WERI-Rb-1 (cell line): Measurements from ENCODE around the gene TNFRSF19.

ENCODE experiments used
- DNase-seq: peaks from one replicate; pipeline ENCODE4 v3.0.0-alpha.2; 2020
- H3K27ac ChIP-seq: fragments of 250-450 bp; sonication (Bioruptor Pico); 2 replicates; pipeline ENCODE4 v1.5.1; 2020; ENCODE audit warnings: mild to moderate bottlenecking, moderate library complexity
- H3K27me3 ChIP-seq: fragments of 250-450 bp; sonication (Bioruptor Pico); 2 replicates; pipeline ENCODE4 v1.5.1; 2021; ENCODE audit warnings: mild to moderate bottlenecking, low read depth, moderate library complexity; ENCODE audit not compliant: insufficient read depth, severe bottlenecking
- H3K36me3 ChIP-seq: fragments of 250-450 bp; sonication (Bioruptor Pico); 2 replicates; pipeline ENCODE4 v1.5.1; 2020; ENCODE audit warnings: mild to moderate bottlenecking, moderate library complexity
- H3K4me3 ChIP-seq: 2 replicates; pipeline ENCODE4 v1.5.1; 2011; ENCODE audit warnings: low read depth, mild to moderate bottlenecking, control low read depth, low read length
- H3K9me3 ChIP-seq: fragments of 250-450 bp; sonication (Bioruptor Pico); 2 replicates; pipeline ENCODE4 v1.5.1; 2021; ENCODE audit warnings: mild to moderate bottlenecking, moderate library complexity; ENCODE audit not compliant: severe bottlenecking
- TF ChIP-seq, protein P1 (sequence below): IDR thresholded peaks from 2 replicates; pipeline ENCODE4 v1.5.1; 2011; ENCODE audit warnings: low read depth, mild to moderate bottlenecking, control low read depth, inconsistent platforms, low read length

The TNFRSF19 gene

DNA sequence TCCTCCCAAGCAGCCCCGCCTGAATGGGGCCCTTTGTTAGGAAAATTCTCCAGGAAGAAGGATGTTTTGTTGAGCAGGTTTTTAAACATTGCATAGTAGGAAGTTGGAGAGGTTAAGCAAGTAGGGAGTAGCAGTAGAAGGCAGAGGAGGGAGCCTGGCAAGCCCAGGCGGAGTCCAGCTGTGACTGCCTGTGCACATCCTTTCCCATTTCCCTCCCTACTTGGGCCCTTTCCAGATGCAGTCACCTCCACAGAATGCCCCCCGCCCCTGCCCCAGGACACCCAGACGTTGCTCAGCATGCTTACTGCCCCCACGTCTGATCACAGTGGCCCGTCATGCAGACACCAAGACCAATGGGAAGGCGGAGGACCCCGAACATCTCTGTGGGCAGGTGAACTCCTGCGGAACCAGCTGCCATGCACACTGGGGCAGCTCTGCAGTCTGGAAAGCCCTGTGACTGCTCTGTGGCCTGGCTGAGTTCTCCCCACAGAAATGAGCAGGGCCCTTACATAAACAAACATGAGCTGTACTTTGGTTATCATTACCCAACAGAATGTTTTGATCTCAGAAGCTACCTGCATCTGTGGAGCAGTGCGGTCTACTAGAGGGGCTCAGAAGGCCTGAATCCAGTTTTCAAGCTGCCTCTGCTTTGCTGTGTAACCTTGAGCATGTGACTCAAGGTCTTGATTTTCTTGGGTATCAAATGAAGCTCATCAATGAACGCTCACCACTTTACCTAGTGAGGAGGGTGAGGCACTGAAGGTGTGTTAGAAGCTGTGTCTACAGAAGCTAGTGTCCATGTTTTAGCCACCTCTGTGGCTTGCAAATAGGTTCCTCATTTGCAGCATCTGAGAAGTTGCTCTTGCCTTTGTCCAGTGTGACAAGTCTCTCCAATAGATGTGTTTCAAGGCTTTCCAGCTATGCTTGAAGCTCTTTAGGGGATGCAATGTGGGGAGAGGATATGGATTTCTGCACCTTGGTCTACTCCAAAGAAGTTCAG, 84.2 kb downstream of the TNFRSF19 start:
- H3K27me3 ChIP-seq = no peaks in the 10 kb centered on the region
- no peaks in the 10 kb centered on the region for H3K9me3 ChIP-seq
- H3K27ac ChIP-seq = no peak overlapping the region
- H3K4me3 ChIP-seq = no peak overlapping the region
- H3K36me3 ChIP-seq = no peaks in the 10 kb centered on the region
- TF ChIP-seq, protein P1, sequence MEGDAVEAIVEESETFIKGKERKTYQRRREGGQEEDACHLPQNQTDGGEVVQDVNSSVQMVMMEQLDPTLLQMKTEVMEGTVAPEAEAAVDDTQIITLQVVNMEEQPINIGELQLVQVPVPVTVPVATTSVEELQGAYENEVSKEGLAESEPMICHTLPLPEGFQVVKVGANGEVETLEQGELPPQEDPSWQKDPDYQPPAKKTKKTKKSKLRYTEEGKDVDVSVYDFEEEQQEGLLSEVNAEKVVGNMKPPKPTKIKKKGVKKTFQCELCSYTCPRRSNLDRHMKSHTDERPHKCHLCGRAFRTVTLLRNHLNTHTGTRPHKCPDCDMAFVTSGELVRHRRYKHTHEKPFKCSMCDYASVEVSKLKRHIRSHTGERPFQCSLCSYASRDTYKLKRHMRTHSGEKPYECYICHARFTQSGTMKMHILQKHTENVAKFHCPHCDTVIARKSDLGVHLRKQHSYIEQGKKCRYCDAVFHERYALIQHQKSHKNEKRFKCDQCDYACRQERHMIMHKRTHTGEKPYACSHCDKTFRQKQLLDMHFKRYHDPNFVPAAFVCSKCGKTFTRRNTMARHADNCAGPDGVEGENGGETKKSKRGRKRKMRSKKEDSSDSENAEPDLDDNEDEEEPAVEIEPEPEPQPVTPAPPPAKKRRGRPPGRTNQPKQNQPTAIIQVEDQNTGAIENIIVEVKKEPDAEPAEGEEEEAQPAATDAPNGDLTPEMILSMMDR = no peak
- no peak for DNase-seq

DNA sequence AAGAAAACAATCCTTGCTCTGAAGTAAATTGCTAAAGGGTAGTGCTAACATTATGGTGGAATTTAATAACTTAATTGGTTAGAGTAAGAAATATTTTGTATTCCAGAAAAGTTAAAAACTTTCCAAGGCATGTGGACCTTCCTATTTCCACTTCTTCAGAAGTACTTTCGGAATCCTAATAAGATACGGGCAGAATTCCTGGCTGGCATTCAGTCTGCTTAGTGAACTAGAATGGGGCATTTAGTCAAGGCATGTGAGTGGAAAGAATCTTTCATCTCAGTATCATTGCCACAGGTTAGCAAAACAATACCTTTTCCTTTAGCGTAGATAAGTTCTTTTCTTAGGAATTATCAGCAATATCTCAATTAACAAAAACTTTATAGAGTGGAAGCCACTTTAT, 85.1 kb downstream of the TNFRSF19 start:
- TF ChIP-seq, protein P1 = no peak
- Histone ChIP-seq H3K4me3 (no peak overlapping the region), H3K27me3 (no peaks in the 10 kb centered on the region), H3K27ac (no peak overlapping the region), H3K36me3 (no peaks in the 10 kb centered on the region), H3K9me3 (no peaks in the 10 kb centered on the region)
- no peak for DNase-seq

DNA sequence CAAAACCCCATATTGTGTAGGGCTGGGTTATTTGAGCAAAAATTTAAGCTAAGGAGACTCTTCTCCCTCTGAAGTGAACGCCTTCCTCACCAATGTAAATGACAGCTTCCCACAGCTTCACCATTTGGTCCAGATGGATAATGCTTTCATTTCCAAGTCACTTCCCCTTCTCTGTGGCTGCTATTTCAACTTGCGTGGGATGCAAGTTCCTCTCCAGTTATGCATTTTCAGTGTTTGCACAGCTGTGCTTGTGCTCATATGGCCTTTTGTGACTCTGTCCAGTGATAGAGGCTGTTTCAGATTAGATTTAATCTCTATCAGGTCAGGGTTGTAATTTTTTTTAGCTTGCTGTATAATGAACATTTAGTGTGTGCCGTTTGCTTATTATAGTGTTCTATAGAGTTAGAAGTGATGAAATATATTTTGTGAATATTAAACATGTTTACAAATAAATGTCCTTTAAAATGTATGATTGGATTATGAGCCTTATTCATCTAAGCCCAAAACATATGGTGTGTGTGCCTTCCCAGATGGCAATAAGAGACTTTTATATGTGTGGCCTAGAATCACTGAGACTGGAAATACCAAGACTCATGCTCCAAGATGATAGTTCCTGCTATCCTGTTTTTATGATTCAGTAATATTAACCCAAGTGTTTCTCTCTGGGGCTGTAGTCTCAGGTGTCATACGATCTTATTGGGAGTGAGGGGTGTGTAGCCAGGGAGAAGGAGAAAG, 86.6 kb downstream of the TNFRSF19 start:
- TF ChIP-seq, protein P1 = no peak
- no peak for DNase-seq
- no peaks in the 10 kb centered on the region for H3K36me3 ChIP-seq
- no peaks in the 10 kb centered on the region for H3K27me3 ChIP-seq
- H3K4me3 ChIP-seq = no peak overlapping the region
- H3K9me3 ChIP-seq = no peaks in the 10 kb centered on the region
- peak overlapping the region; percentile 28 for H3K27ac ChIP-seq

DNA sequence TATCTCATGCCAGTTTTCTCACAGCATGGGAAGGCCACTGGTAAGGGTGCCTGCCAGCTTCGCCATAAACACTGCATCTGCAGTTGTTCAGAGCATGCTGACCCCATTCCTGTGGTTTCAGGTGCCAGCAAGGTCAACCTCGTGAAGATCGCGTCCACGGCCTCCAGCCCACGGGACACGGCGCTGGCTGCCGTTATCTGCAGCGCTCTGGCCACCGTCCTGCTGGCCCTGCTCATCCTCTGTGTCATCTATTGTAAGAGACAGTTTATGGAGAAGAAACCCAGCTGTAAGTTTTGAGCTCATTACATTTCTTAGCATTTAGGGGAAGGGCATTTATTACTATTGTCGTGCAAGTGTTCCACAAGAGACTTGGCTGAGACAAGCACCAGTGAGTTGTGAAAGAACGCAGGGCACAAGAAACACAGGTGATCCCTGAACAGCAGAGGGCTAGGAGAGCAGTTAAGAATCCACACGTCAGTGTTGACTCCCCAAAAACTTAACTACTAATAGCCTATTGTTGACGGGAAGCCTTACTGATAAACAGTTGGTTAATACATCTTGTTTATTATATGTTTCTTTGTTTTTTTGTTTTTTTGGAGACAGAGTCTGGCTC, 88.8 kb downstream of the TNFRSF19 start:
- Histone ChIP-seq H3K4me3 (no peak overlapping the region), H3K27ac (no peak overlapping the region), H3K9me3 (no peaks in the 10 kb centered on the region), H3K36me3 (no peaks in the 10 kb centered on the region), H3K27me3 (no peaks in the 10 kb centered on the region)
- DNase-seq = no peak
- TF ChIP-seq, protein P1 = no peak

DNA sequence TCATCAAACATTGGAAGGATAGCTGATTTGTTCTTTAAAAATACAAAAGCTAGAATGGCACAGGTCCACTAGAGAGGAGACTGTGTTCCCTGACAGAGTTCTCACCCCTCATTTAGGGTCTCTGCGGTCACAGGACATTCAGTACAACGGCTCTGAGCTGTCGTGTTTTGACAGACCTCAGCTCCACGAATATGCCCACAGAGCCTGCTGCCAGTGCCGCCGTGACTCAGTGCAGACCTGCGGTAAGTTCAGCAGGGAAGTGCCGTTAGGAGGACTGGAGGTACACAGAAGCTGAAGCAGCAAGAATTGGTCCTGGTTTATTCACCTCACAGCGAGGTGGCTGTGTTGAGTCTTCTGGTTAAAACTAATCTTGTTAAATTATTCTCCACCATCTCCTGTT, 90.0 kb downstream of the TNFRSF19 start:
- Histone ChIP-seq H3K27me3 (no peaks in the 10 kb centered on the region), H3K27ac (no peak overlapping the region), H3K36me3 (no peaks in the 10 kb centered on the region), H3K4me3 (no peak overlapping the region), H3K9me3 (no peaks in the 10 kb centered on the region)
- no peak for DNase-seq
- TF ChIP-seq, protein P1 = no peak
